Measurements from ENCODE around the gene GPR45.

Gene GPR45

DNA sequence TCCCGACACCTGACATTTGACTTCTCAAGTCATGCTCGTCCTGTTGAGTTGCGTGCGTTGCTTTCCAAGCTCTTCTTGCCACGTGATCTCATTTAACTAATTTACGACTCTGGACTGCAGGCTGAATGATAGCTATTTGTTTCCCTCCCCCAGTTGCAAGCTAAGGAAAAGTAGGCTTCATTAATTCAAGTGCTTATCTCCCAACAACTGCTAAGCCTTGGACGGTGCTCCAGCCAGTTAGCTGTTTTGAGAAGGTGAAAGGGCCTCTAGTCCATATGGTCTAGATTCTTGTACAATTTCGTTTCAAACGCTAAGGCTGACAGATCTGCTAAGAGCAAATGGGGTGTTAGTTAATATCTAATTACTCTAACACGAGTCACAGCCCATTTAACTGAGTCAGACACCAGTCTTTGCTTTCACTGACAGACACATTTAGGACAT is 21.1 kb downstream of the GPR45 start:
- TF ChIP-seq, protein P1, sequence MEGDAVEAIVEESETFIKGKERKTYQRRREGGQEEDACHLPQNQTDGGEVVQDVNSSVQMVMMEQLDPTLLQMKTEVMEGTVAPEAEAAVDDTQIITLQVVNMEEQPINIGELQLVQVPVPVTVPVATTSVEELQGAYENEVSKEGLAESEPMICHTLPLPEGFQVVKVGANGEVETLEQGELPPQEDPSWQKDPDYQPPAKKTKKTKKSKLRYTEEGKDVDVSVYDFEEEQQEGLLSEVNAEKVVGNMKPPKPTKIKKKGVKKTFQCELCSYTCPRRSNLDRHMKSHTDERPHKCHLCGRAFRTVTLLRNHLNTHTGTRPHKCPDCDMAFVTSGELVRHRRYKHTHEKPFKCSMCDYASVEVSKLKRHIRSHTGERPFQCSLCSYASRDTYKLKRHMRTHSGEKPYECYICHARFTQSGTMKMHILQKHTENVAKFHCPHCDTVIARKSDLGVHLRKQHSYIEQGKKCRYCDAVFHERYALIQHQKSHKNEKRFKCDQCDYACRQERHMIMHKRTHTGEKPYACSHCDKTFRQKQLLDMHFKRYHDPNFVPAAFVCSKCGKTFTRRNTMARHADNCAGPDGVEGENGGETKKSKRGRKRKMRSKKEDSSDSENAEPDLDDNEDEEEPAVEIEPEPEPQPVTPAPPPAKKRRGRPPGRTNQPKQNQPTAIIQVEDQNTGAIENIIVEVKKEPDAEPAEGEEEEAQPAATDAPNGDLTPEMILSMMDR (IDR thresholded peaks at IDR 0.05; ENCODE audit: insufficient read depth, low read length, poor library complexity, severe bottlenecking) = no peak
- no peaks in the 10 kb centered on the region for H3K27me3 ChIP-seq (replicated peaks; ENCODE audit: control insufficient read depth, insufficient read depth, low read length)
- H3K4me3 ChIP-seq (replicated peaks; ENCODE audit: low read depth, low read length) = no peak overlapping the region
- DNase-seq (ENCODE audit: extremely low read depth, insufficient read length) = no peak
- H3K36me3 ChIP-seq (ENCODE audit: control insufficient read depth, insufficient read depth, low read length) = peaks cover 9% of the 10 kb centered on the region

DNA sequence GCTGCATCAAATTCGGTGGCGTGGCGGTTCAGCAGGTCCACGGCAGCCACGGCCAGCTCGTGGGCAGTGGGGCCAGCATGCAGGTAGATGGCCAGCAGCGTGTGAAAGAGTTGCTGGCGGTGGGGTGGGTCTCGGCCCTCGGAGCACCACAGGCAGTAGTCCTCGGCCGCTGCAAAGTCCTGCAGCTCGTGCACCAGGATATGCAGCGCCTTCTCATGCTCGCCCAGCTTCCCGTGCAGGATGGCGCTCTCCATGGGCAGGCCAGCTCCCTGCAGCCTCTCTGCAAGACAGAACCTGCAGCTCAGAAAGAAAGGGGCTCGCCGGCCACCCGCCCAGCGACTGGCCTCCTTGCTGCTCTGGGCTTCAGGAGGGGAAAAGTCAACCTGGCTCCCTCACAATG is 27.9 kb downstream of the GPR45 start:
- peaks cover 32% of the 10 kb centered on the region for H3K36me3 ChIP-seq (ENCODE audit: control insufficient read depth, insufficient read depth, low read length)
- H3K27me3 ChIP-seq (replicated peaks; ENCODE audit: control insufficient read depth, insufficient read depth, low read length) = no peaks in the 10 kb centered on the region
- no peak for DNase-seq (ENCODE audit: extremely low read depth, insufficient read length)
- no peak overlapping the region for H3K4me3 ChIP-seq (replicated peaks; ENCODE audit: low read depth, low read length)
- TF ChIP-seq, protein P1 (IDR thresholded peaks at IDR 0.05; ENCODE audit: insufficient read depth, low read length, poor library complexity, severe bottlenecking) = no peak

DNA sequence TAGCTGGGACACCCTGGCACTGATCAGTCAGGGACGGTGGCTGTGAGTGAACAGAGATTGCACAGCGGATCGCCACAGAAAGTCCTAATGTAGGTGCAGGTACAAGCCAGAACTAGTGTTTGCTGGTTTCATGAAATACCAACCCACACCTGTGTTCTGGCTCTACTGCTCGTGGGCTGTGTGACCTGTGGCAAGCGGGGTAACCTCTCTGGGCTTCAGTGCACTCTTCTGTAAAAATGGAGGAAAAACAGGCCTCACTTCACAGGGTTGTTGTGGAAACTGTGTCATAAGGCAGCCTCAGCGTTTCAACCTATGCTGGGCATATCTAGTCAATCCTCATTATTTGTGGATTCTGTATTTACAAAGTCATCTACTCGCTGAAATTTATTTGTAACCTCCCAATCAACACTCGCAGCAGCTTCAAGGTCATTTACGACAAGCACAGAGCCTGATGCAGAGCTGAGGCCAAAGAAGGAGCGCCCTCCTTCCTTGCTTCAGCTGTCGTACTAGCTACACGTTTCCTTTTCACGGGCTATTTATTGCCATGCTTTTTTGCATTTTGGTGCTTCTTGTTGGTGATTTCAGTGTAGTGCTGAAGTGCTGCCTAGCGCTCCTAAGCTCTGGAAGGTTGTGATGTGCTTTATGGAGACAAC is 30.0 kb downstream of the GPR45 start:
- no peaks in the 10 kb centered on the region for H3K27me3 ChIP-seq (replicated peaks; ENCODE audit: control insufficient read depth, insufficient read depth, low read length)
- no peak overlapping the region for H3K4me3 ChIP-seq (replicated peaks; ENCODE audit: low read depth, low read length)
- TF ChIP-seq, protein P1 (IDR thresholded peaks at IDR 0.05; ENCODE audit: insufficient read depth, low read length, poor library complexity, severe bottlenecking) = no peak
- peaks cover 34% of the 10 kb centered on the region for H3K36me3 ChIP-seq (ENCODE audit: control insufficient read depth, insufficient read depth, low read length)
- no peak for DNase-seq (ENCODE audit: extremely low read depth, insufficient read length)

DNA sequence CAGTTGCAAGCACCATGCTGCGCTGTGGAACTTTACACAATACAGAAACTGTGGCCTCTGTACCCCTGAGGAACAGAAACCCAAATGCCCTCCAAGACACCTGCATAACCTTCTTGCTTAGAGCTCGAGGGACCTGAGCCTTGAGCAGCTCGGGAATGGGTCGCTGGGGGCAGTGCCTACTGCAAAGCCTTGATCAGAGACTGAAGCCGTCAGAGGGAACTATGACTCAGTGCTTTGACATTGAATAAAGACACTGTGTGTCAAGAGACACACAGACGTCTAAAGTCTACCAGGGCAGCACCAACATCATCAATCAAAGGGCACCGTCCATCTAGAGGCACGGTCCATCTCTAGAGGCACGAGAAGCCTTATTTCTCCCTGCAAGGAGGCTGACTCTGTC is 30.6 kb downstream of the GPR45 start:
- Histone ChIP-seq H3K4me3 (replicated peaks; ENCODE audit: low read depth, low read length) (no peak overlapping the region), H3K27me3 (replicated peaks; ENCODE audit: control insufficient read depth, insufficient read depth, low read length) (no peaks in the 10 kb centered on the region), H3K36me3 (ENCODE audit: control insufficient read depth, insufficient read depth, low read length) (peaks cover 33% of the 10 kb centered on the region)
- no peak for DNase-seq (ENCODE audit: extremely low read depth, insufficient read length)
- TF ChIP-seq, protein P1 (IDR thresholded peaks at IDR 0.05; ENCODE audit: insufficient read depth, low read length, poor library complexity, severe bottlenecking) = no peak

DNA sequence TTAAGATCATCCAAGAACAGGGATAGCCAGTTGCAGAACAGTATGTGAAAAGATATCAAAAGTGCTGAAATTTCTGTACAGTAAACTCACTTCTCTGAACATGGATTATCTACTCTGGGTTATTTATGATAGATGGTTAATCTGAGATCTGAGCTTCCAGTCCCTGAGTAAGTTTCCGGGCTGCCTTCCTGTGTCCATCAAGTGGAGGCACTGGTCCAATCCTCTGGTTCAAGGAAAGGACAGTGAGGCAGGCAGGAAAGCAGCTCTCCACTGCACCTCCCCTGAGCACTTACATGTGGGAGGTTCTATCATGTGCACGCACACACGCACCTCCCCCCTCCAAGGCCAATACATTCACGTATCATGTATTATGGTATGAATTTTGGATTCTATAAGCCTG is 32.5 kb downstream of the GPR45 start:
- Histone ChIP-seq H3K27me3 (replicated peaks; ENCODE audit: control insufficient read depth, insufficient read depth, low read length) (no peaks in the 10 kb centered on the region), H3K36me3 (ENCODE audit: control insufficient read depth, insufficient read depth, low read length) (peaks cover 24% of the 10 kb centered on the region), H3K4me3 (replicated peaks; ENCODE audit: low read depth, low read length) (no peak overlapping the region)
- TF ChIP-seq, protein P1 (IDR thresholded peaks at IDR 0.05; ENCODE audit: insufficient read depth, low read length, poor library complexity, severe bottlenecking) = no peak
- DNase-seq (ENCODE audit: extremely low read depth, insufficient read length) = no peak

DNA sequence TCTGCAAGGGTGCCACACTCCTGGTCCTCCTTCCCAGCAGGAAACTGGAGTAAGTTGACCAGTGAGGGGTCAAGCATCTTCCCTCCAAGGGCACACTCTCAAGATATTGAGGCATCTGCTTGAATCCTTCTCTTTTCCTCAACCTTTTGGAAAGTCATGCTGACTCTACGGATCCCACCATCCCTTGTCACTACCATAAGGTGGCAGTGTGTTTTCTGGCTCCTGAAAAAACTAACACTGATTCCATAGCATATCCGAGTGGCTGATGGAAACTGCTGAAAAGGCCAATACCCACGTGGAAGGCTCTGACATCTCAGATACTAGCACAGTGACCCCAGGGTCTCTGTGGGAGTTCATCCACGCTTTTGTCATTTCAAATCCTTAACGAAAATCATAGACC is 37.1 kb downstream of the GPR45 start:
- TF ChIP-seq, protein P1 (IDR thresholded peaks at IDR 0.05; ENCODE audit: insufficient read depth, low read length, poor library complexity, severe bottlenecking) = no peak
- H3K27me3 ChIP-seq (replicated peaks; ENCODE audit: control insufficient read depth, insufficient read depth, low read length) = no peaks in the 10 kb centered on the region
- DNase-seq (ENCODE audit: extremely low read depth, insufficient read length) = no peak
- peaks cover 25% of the 10 kb centered on the region for H3K36me3 ChIP-seq (ENCODE audit: control insufficient read depth, insufficient read depth, low read length)
- no peak overlapping the region for H3K4me3 ChIP-seq (replicated peaks; ENCODE audit: low read depth, low read length)

Measured in GM06990 (cell line).